ENCODE results near the gene KRT73. TPM values are rescaled to one million over a fixed set of nuclear protein-coding genes. Genes with fewer than 3 reads are reported as not detected.

KRT73 gene
- total RNA-seq, 1 experiment from 2014 or later, result not detected

GRCh38 chr12:52587563-52587962, 30.8 kb downstream of the KRT73 start:
- peak; percentile 25; the same call in 1 of the 3 replicates for TF ChIP-seq CTCF (conservative IDR thresholded peaks at IDR 0.05)
- no peak overlapping the region for H3K23ac ChIP-seq (ENCODE audit: insufficient read length, low read depth, low read length)
- H4K8ac ChIP-seq (replicated peaks; ENCODE audit: insufficient read length, low read depth, low read length), result no peak overlapping the region
- Mint-ChIP-seq H3K4me3 (no peak overlapping the region), H3K4me1 (peaks cover 3% of the 10 kb centered on the region in 2 experiments; a peak in 3 of 4 replicates), H3K9me3 (peaks cover 23 to 30% of the 10 kb centered on the region in 2 experiments), H3K27me3 (ENCODE audit: low read depth) (peaks cover 14% of the 10 kb centered on the region), H3K27ac (peak overlapping the region in 1 of 3 experiments; percentile 22; a peak in 1 of 7 replicates), H3K36me3 (ENCODE audit: insufficient read depth in 1 of 3, low read depth in 3 of 3) (peaks cover 3 to 13% (median 11%) of the 10 kb centered on the region in 3 experiments)
- H2BK12ac ChIP-seq (ENCODE audit: insufficient read length, low read depth, low read length), result no peak overlapping the region
- no peak overlapping the region for H3T11ph ChIP-seq (ENCODE audit: low read length)
- H3K27me3 ChIP-seq (ENCODE audit: insufficient read depth, low read length), result no peaks in the 10 kb centered on the region
- WGBS (ENCODE audit: extremely low coverage, insufficient read length, low lambda C conversion rate), result no CpG with 5 or more reads among the region's 17 CpGs
- no peak overlapping the region for H3K14ac ChIP-seq (ENCODE audit: insufficient read depth, low read length)
- H3K9ac ChIP-seq (ENCODE audit: extremely low read depth, insufficient read length, low read length), result no peak overlapping the region
- H3K9me3 ChIP-seq (ENCODE audit: control insufficient read depth, low read depth, low read length), result peaks cover 15% of the 10 kb centered on the region
- no peaks in the 10 kb centered on the region for H4K20me1 ChIP-seq (ENCODE audit: control insufficient read depth, insufficient read depth, insufficient read length)
- no peaks in the 10 kb centered on the region for H3K23me2 ChIP-seq (ENCODE audit: insufficient read length, low read depth, low read length, poor library complexity, severe bottlenecking)
- H3K79me1 ChIP-seq (ENCODE audit: insufficient read depth, low read depth, low read length, poor library complexity, severe bottlenecking), result no peaks in the 10 kb centered on the region
- no peak overlapping the region for H3K4ac ChIP-seq (ENCODE audit: low read depth, low read length)
- H3K4me1 ChIP-seq (ENCODE audit: insufficient read depth, low read length), result no peaks in the 10 kb centered on the region
- H2BK120ac ChIP-seq (ENCODE audit: low read depth, low read length, poor library complexity, severe bottlenecking), result no peak overlapping the region
- peak; percentile 60 for DNase-seq
- H3K56ac ChIP-seq (ENCODE audit: insufficient read length, low read depth, low read length), result no peak overlapping the region
- no peak overlapping the region for H4K91ac ChIP-seq (ENCODE audit: insufficient read length, low read depth, low read length)
- H2BK15ac ChIP-seq (ENCODE audit: low read depth, low read length), result no peak overlapping the region
- H3K18ac ChIP-seq (ENCODE audit: insufficient read length, low read depth, low read length), result no peak overlapping the region
- no peak overlapping the region for H3K4me2 ChIP-seq (ENCODE audit: insufficient read depth, insufficient read length, low read length)
- H2AK5ac ChIP-seq (ENCODE audit: insufficient read length, low read length), result no peak overlapping the region
- H3K27ac ChIP-seq (ENCODE audit: insufficient read length, low read depth, low read length), result no peak overlapping the region
- H2AFZ ChIP-seq (ENCODE audit: low read length), result no peak overlapping the region
- H3K79me2 ChIP-seq (ENCODE audit: insufficient read depth, low read length), result no peaks in the 10 kb centered on the region
- no peak overlapping the region for H4K5ac ChIP-seq (ENCODE audit: insufficient read length, low read depth, low read length)
- H2BK20ac ChIP-seq (ENCODE audit: low read depth, low read length, poor library complexity, severe bottlenecking), result no peak overlapping the region
- no peak overlapping the region for H2BK5ac ChIP-seq (ENCODE audit: insufficient read length, low read length)
